ENCODE measurements around the gene TUBGCP3. TPM values are rescaled to one million over a fixed set of nuclear protein-coding genes. Genes with fewer than 3 reads are reported as not detected.

TUBGCP3 gene
- total RNA-seq, 2 donors from 2014 or later: 24.9 to 39.4 TPM

GRCh38 chr13:112446347-112446861 lies 141.5 kb downstream of the TUBGCP3 start:
- Histone ChIP-seq H3K9ac (ENCODE audit: low read depth in 2 of 2, low read length in 2 of 2) (no peak overlapping the region), H3K27ac (no peak overlapping the region), H3K36me3 (no peaks in the 10 kb centered on the region), H3K9me3 (no peaks in the 10 kb centered on the region), H3K27me3 (peaks cover 7% of the 10 kb centered on the region), H3K4me1 (no peaks in the 10 kb centered on the region), H3K4me3 (no peak overlapping the region)
- intact Hi-C loops (cut with DNase I): loop anchor here (5.0 to 10.0 kb wide), 2 partner anchors 382 to 974 kb away; partner anchors contain the start of gene SOX1
- TF ChIP-seq CTCF (IDR thresholded peaks at IDR 0.05): no peak
- DNase-seq: peak; percentile 3

- intact Hi-C loops (cut with DNase I): loop anchor here (2.0 to 10.0 kb wide), 3 partner anchors 343 to 973 kb away; partner anchors contain the start of gene SOX1
- H3K36me3 ChIP-seq: no peaks in the 10 kb centered on the region
- peak; percentile 13 for DNase-seq
- H3K27ac ChIP-seq: no peak overlapping the region
- no peak for TF ChIP-seq CTCF (IDR thresholded peaks at IDR 0.05)
- H3K4me1 ChIP-seq: no peaks in the 10 kb centered on the region
- H3K9me3 ChIP-seq: no peaks in the 10 kb centered on the region
- no peak overlapping the region for H3K9ac ChIP-seq (ENCODE audit: low read depth in 2 of 2, low read length in 2 of 2)
- H3K4me3 ChIP-seq: no peak overlapping the region
- H3K27me3 ChIP-seq: peaks cover 7% of the 10 kb centered on the region
Observed at GRCh38 chr13:112445411-112446271, 142.3 kb downstream of the TUBGCP3 start.

- no peak overlapping the region for H3K27ac ChIP-seq
- H3K4me3 ChIP-seq: no peak overlapping the region
- intact Hi-C loops (cut with DNase I): loop anchor here (2.0 to 10.0 kb wide), 3 partner anchors 342 to 972 kb away; partner anchors contain the start of gene SOX1
- TF ChIP-seq CTCF (IDR thresholded peaks at IDR 0.05): no peak
- peaks cover 7% of the 10 kb centered on the region for H3K27me3 ChIP-seq
- peak; percentile 14 for DNase-seq
- H3K9ac ChIP-seq (ENCODE audit: low read depth in 2 of 2, low read length in 2 of 2): no peak overlapping the region
- no peaks in the 10 kb centered on the region for H3K36me3 ChIP-seq
- no peaks in the 10 kb centered on the region for H3K9me3 ChIP-seq
- no peaks in the 10 kb centered on the region for H3K4me1 ChIP-seq
Observed at GRCh38 chr13:112444416-112445399, 143.2 kb downstream of the TUBGCP3 start.

- H3K27ac ChIP-seq: no peak overlapping the region
- peak; percentile 83 for TF ChIP-seq CTCF (IDR thresholded peaks at IDR 0.05)
- H3K4me1 ChIP-seq: no peaks in the 10 kb centered on the region
- no peak overlapping the region for H3K4me3 ChIP-seq
- no peak overlapping the region for H3K9ac ChIP-seq (ENCODE audit: low read depth in 2 of 2, low read length in 2 of 2)
- peak; percentile 68 for DNase-seq
- H3K9me3 ChIP-seq: no peaks in the 10 kb centered on the region
- peaks cover 7% of the 10 kb centered on the region for H3K27me3 ChIP-seq
- intact Hi-C loops (cut with DNase I): loop anchor here (2.0 to 10.0 kb wide), 2 partner anchors 341 to 379 kb away; partner anchors contain the start of gene SOX1
- no peaks in the 10 kb centered on the region for H3K36me3 ChIP-seq
Observed at GRCh38 chr13:112443995-112444311, 144.0 kb downstream of the TUBGCP3 start.

Data from colonic mucosa (tissue), 4 donors.